ENCODE results near the gene ITPKB. TPM values are rescaled to one million over a fixed set of nuclear protein-coding genes. Genes with fewer than 3 reads are reported as not detected.

The ITPKB gene
- total RNA-seq, 6 experiments from 2014 or later: 1.7 to 3.0 (median 2.2) TPM

GRCh38 chr1:226679262-226679661, 59.8 kb downstream of the ITPKB start:
- Mint-ChIP-seq H3K4me1 (ENCODE audit: low read depth) (peaks cover 40% of the 10 kb centered on the region), H3K36me3 (ENCODE audit: low read depth) (no peaks in the 10 kb centered on the region), H3K27ac (peak overlapping the region; percentile 67; the same call in 1 of the 2 replicates), H3K27me3 (ENCODE audit: insufficient read depth) (peaks cover 11% of the 10 kb centered on the region), H3K9me3 (no peaks in the 10 kb centered on the region), H3K4me3 (no peak overlapping the region)
- no peak for DNase-seq
- TF ChIP-seq, protein P1, sequence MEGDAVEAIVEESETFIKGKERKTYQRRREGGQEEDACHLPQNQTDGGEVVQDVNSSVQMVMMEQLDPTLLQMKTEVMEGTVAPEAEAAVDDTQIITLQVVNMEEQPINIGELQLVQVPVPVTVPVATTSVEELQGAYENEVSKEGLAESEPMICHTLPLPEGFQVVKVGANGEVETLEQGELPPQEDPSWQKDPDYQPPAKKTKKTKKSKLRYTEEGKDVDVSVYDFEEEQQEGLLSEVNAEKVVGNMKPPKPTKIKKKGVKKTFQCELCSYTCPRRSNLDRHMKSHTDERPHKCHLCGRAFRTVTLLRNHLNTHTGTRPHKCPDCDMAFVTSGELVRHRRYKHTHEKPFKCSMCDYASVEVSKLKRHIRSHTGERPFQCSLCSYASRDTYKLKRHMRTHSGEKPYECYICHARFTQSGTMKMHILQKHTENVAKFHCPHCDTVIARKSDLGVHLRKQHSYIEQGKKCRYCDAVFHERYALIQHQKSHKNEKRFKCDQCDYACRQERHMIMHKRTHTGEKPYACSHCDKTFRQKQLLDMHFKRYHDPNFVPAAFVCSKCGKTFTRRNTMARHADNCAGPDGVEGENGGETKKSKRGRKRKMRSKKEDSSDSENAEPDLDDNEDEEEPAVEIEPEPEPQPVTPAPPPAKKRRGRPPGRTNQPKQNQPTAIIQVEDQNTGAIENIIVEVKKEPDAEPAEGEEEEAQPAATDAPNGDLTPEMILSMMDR (IDR thresholded peaks at IDR 0.05): no peak

DNA sequence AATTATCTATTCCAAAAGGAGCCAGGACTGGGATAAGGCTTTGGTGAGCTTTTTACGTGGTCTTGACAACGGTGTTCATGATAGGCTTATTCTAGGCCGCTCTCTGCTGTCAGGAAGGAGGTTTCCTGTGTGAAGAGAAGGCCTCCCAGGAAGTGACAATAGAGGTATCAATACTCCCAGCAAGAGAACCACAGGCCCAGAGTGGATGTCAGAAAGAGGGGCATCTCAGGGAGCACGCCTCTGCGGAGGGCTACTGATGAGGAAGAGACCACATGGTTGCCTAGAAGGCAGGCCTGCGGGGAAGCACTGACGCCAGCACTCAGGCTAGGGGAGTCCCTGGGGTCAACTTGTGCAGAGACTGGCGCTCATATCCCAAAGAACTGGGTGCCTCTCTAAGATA, 60.4 kb downstream of the ITPKB start:
- TF ChIP-seq, protein P1 (IDR thresholded peaks at IDR 0.05): no peak
- Mint-ChIP-seq H3K27ac (no peak overlapping the region), H3K4me1 (ENCODE audit: low read depth) (peaks cover 40% of the 10 kb centered on the region), H3K9me3 (no peaks in the 10 kb centered on the region), H3K36me3 (ENCODE audit: low read depth) (no peaks in the 10 kb centered on the region), H3K4me3 (no peak overlapping the region), H3K27me3 (ENCODE audit: insufficient read depth) (peaks cover 7% of the 10 kb centered on the region)
- no peak for DNase-seq

DNA sequence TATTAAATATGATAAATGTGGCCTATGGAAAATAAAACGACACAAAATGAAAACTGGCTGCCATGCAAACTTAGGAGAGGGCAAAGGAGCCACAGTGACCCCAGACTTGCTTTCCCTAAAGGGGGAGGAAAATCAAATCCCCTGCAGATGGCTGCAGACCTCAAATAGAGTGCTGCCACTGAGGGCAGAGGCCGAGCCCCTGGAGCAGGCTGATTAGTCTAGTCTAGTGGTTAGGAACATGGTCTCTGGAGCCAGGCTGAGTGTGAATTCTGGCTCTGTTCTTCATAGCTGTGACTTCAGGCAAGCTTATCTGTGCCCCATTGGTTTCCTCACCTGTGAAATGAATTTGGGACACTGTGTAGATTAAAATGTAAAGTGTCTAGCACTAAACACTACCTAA, 60.8 kb downstream of the ITPKB start:
- Mint-ChIP-seq H3K4me3 (no peak overlapping the region), H3K9me3 (no peaks in the 10 kb centered on the region), H3K27ac (no peak overlapping the region), H3K27me3 (ENCODE audit: insufficient read depth) (peaks cover 4% of the 10 kb centered on the region), H3K4me1 (ENCODE audit: low read depth) (peaks cover 40% of the 10 kb centered on the region), H3K36me3 (ENCODE audit: low read depth) (no peaks in the 10 kb centered on the region)
- DNase-seq: no peak
- TF ChIP-seq, protein P1 (IDR thresholded peaks at IDR 0.05): no peak

DNA sequence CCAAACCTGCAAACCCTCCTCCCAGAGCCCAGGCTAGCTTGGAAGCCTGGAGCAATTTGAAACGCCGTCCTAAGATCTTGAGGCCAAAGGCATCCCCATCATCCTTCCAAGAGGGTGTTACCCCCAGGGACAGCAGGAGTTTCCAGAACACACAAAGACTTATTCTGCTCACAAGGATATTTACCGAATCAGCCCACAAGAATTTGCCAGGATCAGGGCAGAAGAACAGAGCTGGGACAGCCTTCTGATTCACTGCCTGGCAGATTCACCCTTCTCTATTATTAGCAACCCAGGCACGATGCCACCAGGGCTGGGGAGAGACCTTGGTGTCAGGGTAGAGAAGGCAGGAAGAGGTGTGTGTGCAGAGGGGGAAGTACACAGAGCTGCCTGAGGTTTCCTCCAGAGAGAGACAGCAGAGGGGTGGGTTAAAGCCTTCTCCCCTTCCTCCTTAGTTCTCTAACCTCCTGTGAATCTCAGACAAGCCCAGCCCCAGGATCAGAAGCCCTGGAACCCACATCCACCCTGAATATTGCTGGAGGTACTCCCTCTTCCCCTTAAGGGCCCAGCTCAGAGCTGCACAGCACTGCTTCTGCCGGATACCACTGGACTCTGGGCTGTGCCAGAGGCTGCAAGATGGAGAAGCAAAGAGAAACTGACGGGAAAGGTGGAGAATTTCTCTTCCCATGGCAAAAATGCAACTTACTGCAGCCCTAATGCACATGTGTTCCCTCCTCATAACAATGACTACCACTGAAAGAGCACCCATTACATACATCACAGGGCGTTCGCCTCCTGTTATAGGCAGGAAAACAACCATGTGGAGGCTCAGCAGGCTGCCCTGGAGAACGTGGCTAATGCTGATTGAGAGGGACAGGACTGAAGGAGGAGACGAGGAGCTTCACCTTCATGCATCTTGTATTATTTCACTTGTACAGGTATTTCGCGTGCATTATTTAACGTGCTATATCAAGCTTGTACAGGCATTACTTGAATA, 61.8 kb downstream of the ITPKB start:
- no peaks in the 10 kb centered on the region for H3K9me3 Mint-ChIP-seq
- peak; percentile 88 for DNase-seq
- TF ChIP-seq, protein P1 (IDR thresholded peaks at IDR 0.05): no peak
- no peaks in the 10 kb centered on the region for H3K36me3 Mint-ChIP-seq (ENCODE audit: low read depth)
- peak overlapping the region; percentile 73 for H3K27ac Mint-ChIP-seq
- H3K4me1 Mint-ChIP-seq (ENCODE audit: low read depth): peaks cover 40% of the 10 kb centered on the region
- H3K27me3 Mint-ChIP-seq (ENCODE audit: insufficient read depth): peaks cover 1% of the 10 kb centered on the region
- peak overlapping the region; percentile 54 for H3K4me3 Mint-ChIP-seq

DNA sequence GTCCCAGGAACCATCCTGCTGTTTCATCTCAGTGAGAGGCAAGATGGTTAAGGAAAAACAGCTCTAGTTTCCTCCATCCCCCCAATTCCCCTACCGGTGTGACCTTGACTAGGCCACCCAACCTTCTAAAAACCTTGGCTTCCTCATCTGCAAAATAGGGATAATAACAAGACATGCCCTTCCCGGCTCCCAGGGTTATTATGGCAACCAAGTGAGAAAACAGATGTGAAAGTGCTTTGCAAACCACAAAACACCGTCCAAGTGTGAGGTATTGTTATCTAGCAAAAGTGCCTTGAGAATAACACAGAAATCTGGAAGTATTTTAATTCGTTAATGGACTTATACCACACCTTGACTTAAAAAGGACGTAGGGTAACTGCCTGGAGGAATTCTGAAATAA, 62.7 kb downstream of the ITPKB start:
- Mint-ChIP-seq H3K4me3 (no peak overlapping the region), H3K27ac (no peak overlapping the region), H3K9me3 (no peaks in the 10 kb centered on the region), H3K4me1 (ENCODE audit: low read depth) (peaks cover 40% of the 10 kb centered on the region), H3K36me3 (ENCODE audit: low read depth) (no peaks in the 10 kb centered on the region), H3K27me3 (ENCODE audit: insufficient read depth) (peaks cover 2% of the 10 kb centered on the region)
- TF ChIP-seq, protein P1 (IDR thresholded peaks at IDR 0.05): no peak
- no peak for DNase-seq
